Stimulated activated CD4-positive, alpha-beta T cell treated with anti-CD3 and anti-CD28 coated beads, Interleukin-12 subunit alpha, Interleukin-12 subunit beta, amount 100 ng/mL, for 24 hours (primary cell): ENCODE results near the gene SMARCD1.

Experiments used
- DNase-seq, 2 experiments: peaks; one replicate each; pipeline ENCODE4 v3.0.0-alpha.2; 2020; ENCODE audit warnings: low read depth in 2 of 2

SMARCD1 gene

GRCh38 chr12:50084775-50085614 is at the start of gene SMARCD1:
TSS of gene SMARCD1 (plus strand) at chr12:50085342. CDS start at chr12:50085370, 28 bp downstream.
- peak; percentile 71 to 82 for DNase-seq

- DNase-seq, result no peak
Measured at GRCh38 chr12:50038336-50038735, 46.8 kb upstream of the SMARCD1 start.

- peak; percentile 72 to 87 for DNase-seq
Measured at GRCh38 chr12:50039151-50039835, 45.8 kb upstream of the SMARCD1 start.

DNA sequence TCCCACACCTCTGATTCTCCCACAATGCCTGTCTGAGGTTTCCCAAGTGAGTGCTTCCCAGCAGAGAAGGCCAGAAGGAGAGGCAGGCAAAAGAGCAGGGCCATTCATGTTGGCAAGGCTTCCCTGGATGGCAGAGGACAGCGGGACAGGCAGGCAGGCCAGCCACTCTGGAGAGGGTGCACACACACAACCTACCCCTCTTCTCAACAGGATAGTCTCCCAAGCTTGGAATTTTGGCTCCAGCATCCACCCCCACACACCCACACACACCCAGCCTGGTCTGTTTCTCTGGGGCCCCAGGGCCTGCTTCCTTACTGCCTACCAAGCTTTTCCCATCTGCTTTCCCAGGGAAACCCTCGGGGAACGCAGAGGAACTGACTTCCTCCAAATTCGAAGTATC is 44.5 kb upstream of the SMARCD1 start:
- DNase-seq, result no peak

DNA sequence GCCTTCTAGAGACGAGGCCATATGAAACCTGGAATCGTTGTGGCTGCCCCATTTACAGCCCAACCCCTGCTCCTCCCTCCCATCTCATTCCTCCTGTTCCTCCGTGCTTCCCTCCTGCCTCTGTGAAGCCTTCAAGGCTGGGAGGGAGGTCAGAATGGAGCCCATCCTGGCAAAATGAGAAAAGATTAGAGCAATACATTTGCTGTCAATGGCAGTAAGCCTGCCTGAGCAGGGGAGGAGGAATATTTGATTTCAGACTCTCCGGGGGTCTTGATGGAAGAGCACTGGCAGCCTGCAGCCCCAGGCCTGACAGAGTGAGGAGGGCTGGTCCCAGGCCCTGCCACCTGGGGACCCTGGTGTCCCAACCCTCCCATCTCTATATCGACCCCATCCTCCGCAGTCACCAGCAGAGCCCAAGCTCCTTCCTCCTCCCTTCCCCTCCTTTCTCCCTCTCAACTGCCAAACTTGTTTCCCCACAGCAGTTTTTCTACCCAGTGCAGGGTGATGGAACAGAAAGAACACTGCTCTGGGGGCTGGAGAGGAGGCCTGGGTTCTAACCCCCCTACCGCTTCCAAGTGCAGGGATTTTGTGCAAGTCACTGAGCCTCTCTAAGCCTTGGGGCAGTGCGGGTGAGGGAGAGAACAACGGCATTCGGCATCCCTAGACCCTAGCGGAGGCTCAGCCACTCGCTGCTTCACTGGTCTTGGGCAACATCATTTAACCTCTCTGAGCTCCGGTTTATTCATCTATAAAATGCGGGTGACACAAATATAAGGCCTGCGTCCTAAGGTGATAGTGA is 43.9 kb upstream of the SMARCD1 start:
- DNase-seq, result no peak

GRCh38 chr12:50041962-50042361 is 43.2 kb upstream of the SMARCD1 start:
- DNase-seq, result no peak

- no peak for DNase-seq
Measured at GRCh38 chr12:50042693-50043092, 42.4 kb upstream of the SMARCD1 start.

DNA sequence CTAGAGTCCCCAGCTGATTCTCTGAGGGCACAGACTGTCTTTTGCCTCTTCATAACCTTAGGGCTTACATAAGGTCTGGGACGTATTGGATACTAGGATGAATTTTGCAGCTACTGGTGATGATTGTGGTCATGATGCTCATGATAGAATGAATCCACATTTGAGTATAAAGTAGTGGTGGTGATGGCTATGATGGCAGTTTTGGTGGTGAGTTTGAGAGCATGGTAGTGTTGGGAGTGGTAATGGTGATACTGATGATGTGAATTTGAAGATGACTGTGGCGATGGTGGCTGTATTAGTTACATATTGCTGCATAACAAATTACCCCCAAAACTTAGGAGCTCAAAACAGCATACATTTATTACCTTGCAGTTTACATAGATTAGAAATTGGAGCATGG is 41.8 kb upstream of the SMARCD1 start:
- DNase-seq, result no peak

GRCh38 chr12:50043854-50044253 is 41.3 kb upstream of the SMARCD1 start:
- no peak for DNase-seq

DNA sequence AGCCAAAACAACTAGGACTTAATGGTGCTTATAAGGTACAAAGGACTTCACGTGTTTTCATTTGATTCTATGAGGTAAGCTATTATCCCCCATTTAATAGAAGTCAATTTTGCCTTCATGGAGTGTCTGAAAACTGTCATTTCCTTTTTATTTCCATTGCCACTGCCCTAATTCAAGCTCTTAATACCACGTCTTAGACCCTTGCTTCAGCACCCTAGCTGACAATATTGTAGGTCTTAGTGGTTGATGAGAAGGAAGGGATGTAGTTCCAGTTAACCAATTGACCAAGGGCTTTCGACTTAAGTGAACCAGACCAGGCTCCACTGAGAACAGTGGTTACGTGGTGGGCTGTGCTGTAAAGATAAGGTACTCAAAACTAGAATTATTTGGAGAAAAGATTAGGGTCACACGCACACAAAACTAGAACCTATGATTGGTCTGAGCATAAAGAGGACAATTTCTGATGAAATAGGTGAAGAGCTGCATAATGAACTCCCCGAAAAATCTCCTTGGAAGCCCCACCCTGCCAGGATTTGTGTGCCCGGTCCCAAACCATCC is 37.4 kb upstream of the SMARCD1 start:
- DNase-seq, result no peak

- no peak for DNase-seq
Measured at GRCh38 chr12:50049254-50050118, 35.7 kb upstream of the SMARCD1 start.

DNA sequence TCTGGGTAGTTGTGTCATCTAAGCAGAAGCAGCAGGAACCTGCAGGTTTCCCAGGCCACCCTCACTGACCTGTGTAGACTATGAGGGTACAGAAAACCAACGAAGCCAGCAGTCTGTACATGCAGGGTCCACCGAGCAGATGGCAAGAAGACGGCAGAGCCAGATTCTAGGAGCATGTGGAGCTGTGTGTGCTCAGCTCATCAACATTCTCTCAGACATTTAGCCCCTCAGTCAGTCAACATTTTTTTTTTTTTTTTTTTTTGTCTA is 35.1 kb upstream of the SMARCD1 start:
- no peak for DNase-seq

DNA sequence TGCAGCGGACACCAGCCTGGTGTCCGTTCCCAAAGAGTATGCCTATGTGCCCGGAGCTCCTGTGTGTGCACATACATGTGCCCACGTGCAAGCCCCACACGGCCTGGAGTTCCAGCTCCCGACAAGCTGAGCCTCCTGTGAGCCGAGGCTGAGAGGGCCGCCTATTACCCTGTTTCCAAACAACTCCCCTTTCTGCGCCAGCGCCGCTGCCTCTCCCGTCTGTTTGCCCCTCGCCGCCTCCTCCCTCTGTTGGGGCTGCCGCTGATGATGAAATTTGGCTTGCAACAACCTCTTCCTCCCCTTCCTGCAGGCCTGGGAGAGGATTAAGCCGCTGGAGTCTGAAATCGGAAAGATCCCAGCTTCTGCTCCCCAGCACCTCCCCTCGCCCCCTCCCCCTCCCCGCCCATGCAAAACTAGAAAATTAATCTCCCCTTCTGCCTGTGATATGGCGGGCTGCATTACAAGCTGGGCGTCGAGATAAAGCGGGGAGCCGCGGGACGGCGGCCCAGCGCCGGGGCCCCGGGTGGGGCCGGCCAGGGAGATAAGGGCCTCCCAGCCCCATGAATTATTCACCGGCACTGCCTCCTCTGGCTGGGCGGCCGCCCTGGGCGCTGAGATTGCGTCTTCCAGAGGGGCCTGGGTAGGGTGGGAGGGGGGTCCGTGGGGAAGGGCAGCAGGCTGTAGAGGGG is 34.6 kb upstream of the SMARCD1 start:
- DNase-seq, result no peak

DNA sequence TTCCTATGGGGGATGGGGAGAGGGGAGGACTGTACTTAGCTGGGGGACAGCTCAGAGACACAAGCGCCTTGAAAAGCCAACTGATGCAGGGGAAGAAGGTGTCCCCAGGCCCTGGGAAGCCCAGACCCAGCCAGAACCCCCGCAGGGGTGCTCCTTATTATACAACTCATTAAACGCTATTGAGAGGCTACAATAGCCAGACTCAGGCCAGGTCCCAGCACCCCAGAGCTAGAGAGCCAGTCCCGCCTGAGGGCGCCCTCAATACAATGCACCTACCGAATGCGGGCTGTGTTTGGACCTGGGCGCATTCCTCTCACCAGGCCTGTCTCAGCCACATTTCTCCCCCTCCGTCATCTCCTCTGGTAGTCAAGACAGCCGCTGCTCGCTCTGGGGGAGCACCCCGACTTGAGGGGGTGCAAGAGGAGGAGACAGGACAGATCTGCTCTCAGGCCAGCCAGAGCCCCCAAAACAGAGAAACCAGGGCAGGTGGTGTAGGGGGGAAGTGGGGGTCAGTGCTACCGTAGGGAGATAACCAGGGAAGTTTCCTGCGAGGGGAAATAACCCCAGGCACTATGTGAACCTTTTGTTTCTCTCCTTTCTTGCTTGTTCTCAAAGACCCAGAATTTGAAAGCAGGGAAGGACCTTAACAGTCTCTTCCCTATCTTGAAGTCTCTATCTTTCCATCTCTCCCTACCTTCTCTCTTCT is 33.9 kb upstream of the SMARCD1 start:
- no peak for DNase-seq

GRCh38 chr12:50052544-50052943 is 32.6 kb upstream of the SMARCD1 start:
- no peak for DNase-seq

- DNase-seq, result no peak
Measured at GRCh38 chr12:50052964-50053363, 32.2 kb upstream of the SMARCD1 start.

- no peak for DNase-seq
Measured at GRCh38 chr12:50053583-50053982, 31.6 kb upstream of the SMARCD1 start.

DNA sequence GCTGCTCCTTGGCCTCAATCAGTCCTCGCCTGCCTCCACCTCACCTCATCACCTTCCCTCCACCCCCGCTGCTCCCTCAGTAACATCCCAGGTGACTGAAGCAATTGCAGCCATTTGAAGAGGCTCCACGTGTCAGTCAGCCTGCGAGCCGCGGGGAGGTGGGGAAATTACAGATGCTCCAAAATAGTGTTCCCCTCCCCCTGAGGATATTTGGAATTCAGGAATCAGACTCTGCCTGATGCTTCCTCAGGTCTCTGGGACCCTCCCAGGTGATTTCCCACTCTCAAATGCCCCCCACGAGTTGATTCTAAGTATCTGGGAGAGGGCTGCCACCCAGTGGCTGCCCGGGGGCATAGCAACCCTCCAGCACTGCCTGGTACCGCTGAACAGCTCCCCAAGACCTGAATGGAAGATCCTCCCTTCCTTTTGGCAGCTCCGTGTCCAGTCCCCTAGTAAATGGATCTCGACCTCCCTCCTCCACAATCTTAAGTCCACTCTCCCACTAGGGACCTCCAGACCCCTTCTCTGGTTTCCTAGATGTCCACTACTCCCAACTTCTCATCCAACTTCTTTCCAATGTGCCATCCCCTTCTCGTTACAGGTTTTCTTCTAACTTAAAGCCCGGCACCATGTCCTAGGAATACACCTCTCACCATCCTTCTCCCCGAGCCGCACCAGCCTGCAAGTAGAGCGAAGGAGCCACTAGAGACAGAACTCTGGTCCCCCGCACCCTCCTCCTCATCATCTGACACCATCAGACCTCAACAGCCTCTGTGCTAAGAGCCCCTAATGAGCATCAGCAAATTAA is 29.1 kb upstream of the SMARCD1 start:
- peak; percentile 46 to 49 for DNase-seq

- no peak for DNase-seq
Measured at GRCh38 chr12:50056639-50056976, 28.5 kb upstream of the SMARCD1 start.
